ENCODE results near the gene RASSF7. TPM values are rescaled to one million over a fixed set of nuclear protein-coding genes. Genes with fewer than 3 reads are reported as not detected.
"Not testable (repeated sequence)": the region's sequence is repeated elsewhere in the genome, so short reads cannot be mapped to it uniquely, and the experiment has no call there.

RASSF7 gene
- total and polyA plus RNA-seq, 11 donors: 1.1 to 15.5 (median 5.7) TPM

DNA sequence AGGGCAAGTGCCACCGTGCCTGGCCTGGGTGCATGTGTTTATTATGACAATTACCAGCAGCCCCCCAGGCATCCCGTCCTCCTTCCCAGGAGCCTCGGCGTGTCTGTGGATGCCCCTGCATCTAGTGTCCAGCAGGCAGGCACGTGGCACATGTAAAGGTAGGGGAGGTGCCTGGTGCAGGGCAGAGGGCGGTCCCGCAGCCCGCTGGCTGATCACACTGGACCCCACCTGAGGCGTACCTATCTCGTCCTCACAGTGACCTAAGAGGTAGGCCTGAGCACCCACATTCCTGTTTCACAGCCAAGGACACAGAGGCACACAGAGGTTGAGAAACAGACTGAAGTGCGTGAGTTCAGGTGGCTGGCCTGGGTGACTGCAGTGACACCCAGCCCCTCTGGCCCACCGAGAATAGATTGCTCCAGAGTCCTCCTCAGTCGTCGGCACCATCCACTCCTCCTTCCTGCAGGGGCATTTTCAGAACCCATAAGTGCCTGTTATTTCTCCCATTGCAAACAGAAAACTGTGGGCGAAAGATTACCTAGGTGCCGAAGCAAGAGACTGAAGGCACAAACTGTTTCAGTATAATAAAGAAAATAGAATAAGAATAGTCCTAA, 12.5 kb downstream of the RASSF7 start:
- Histone ChIP-seq H3K4me1 (peaks cover 10 to 39% (median 34%) of the 10 kb centered on the region in 12 donors), H3K27ac (peak overlapping the region in 1 of 12 donors; percentile 44), H3K27me3 (peaks cover 0 to 6% (median 0%) of the 10 kb centered on the region in 9 donors), H3K4me3 (no peak overlapping the region), H3K9me3 (no peaks in the 10 kb centered on the region), H3K36me3 (no peaks in the 10 kb centered on the region)
- no peak for DNase-seq
- no peak for TF ChIP-seq POLR2A (IDR thresholded peaks at IDR 0.05)
- 88 to 95% (median 92%) methylated on average over 13 to 16 of the region's 16 CpGs for WGBS, 4 donors
- no peak for ATAC-seq
- intact Hi-C loops (cut with DNase I): no loop called here

DNA sequence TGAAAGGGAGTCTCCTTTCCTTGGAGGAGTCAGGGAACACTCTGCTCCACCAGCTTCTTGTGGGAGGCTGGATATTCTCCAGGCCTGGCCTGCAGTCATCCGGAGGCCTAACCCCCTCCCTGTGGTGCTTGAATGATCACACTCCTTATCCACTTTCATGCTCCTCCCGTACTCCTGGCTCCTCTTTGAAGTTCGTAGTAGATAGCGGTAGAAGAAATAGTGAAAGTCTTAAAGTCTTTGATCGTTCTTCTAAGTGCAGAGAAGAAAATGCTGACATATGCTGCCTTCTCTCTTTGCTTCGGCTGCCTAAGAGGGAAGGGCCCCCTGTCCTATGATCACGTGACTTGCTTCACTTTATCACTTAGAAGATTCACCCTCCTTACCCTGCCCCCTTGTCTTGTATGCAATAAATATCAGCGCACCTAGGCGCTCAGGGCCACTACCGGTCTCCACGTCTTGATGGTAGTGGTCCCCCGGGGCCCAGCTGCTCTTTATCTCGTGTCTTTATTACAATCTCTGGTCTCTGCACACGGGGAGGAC, 13.3 kb downstream of the RASSF7 start:
- H3K27me3 ChIP-seq; ATAC-seq; intact Hi-C loops (cut with DNase I); DNase-seq; H3K36me3 ChIP-seq; H3K9me3 ChIP-seq: not testable (repeated sequence)
- WGBS, 4 donors: 63 to 72% (median 69%) methylated on average over 12 to 14 of the region's 14 CpGs
- Histone ChIP-seq H3K4me3 (peak overlapping the region in 1 of 12 donors; percentile 68), H3K4me1 (peaks cover 10 to 44% (median 40%) of the 10 kb centered on the region in 12 donors), H3K27ac (peak overlapping the region in 1 of 12 donors; percentile 44)

DNA sequence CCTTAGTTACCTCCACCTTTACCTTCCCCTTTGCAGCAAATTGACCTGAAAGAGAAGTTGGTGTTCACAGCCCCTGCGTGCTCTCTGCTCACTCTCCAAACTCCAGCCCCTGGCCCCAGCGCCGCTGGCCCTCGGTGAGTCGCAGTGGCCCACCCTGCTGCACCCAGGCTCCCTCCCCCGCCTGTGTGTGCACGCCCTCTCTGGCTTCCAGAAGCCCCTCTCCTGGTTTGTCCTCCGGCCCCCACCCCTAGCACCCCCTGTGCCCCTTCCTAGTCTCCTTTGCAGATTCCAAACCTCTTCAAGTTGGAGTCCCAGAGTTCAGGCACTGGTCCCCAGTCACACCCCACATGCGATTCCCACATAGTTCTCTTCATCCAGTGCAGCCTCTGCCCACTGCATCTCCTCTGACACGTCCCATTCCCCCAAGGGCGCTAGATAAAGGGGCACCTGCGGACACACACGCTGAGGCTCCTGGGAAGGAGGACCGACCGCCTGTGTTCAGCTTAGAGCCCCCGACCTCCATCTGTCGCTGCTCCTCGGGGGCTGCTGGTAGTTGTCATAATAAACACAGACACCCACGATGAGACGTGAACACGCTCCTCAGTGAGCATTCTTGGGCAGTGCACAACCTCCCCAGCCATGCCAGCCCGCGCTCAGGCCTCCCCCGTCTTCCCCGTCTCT, 14.0 kb downstream of the RASSF7 start:
- Histone ChIP-seq H3K36me3 (no peaks in the 10 kb centered on the region), H3K4me3 (peak overlapping the region; percentile 67 to 84 (median 74)), H3K27me3 (peaks cover 0 to 6% (median 0%) of the 10 kb centered on the region in 9 donors), H3K4me1 (peaks cover 17 to 46% (median 40%) of the 10 kb centered on the region in 12 donors), H3K9me3 (no peaks in the 10 kb centered on the region), H3K27ac (peak overlapping the region in 3 of 12 donors; percentile 55 to 75 (median 66))
- TF ChIP-seq, protein P1, sequence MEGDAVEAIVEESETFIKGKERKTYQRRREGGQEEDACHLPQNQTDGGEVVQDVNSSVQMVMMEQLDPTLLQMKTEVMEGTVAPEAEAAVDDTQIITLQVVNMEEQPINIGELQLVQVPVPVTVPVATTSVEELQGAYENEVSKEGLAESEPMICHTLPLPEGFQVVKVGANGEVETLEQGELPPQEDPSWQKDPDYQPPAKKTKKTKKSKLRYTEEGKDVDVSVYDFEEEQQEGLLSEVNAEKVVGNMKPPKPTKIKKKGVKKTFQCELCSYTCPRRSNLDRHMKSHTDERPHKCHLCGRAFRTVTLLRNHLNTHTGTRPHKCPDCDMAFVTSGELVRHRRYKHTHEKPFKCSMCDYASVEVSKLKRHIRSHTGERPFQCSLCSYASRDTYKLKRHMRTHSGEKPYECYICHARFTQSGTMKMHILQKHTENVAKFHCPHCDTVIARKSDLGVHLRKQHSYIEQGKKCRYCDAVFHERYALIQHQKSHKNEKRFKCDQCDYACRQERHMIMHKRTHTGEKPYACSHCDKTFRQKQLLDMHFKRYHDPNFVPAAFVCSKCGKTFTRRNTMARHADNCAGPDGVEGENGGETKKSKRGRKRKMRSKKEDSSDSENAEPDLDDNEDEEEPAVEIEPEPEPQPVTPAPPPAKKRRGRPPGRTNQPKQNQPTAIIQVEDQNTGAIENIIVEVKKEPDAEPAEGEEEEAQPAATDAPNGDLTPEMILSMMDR (IDR thresholded peaks at IDR 0.05): no peak
- no peak for TF ChIP-seq POLR2A (IDR thresholded peaks at IDR 0.05)
- no peak for DNase-seq
- 30 to 45% (median 32%) methylated on average over 19 to 25 of the region's 25 CpGs for WGBS, 4 donors
- intact Hi-C loops (cut with DNase I): loop anchor here in 2 of 10 donors (5.0 kb wide), 2 partner anchors 38 to 43 kb away; partner anchors contain the start of gene IRF7 (in 1 of the 2)
- no peak for ATAC-seq

DNA sequence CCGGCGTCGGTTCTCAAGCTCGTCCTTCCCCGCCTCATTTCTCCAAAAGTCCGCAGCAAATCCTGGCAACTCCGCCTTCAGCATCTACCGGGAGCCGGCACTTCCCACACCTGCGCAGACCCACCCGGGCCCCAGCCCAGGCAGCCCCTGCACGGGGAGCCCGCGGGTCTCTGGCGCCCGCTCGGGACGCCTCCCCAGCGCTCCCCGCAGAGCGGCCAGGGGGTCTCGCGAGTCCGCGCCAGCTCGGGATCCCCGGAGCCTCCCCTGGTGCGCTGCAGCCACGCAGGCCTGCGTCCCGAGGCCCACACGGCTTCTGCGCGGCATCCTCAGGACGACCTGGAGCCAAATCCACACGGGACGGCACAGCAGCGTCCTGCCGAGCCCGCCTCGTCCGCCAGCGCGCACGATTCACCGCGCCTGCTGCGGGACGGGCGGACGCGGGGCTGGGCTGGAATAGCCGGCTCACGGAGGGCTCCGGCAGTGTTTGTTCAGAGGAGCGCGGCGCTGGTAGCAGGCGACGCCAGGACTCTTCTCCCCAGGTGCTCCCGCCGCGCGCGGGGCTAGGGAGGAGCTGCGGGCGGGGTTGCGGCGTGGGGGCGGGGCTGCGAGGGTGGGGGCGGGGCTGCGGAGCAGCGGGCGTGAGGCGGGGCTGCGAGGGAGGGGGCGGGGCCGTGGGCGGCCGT, 14.7 kb downstream of the RASSF7 start:
- H3K27ac ChIP-seq: peak overlapping the region in 9 of 12 donors; percentile 26 to 81 (median 60)

More for the DNA sequence above, 14.7 kb downstream of the RASSF7 start:
- 0 to 2% (median 1%) methylated on average over 18 to 81 of the region's 81 CpGs for WGBS, 4 donors
- Histone ChIP-seq H3K36me3 (no peaks in the 10 kb centered on the region), H3K4me1 (peaks cover 20 to 52% (median 45%) of the 10 kb centered on the region in 12 donors), H3K9me3 (no peaks in the 10 kb centered on the region), H3K27me3 (peaks cover 0 to 6% (median 0%) of the 10 kb centered on the region in 9 donors), H3K4me3 (peak overlapping the region; percentile 67 to 84 (median 74))
- peak in 1 of 2 donors; percentile 25 for TF ChIP-seq POLR2A (IDR thresholded peaks at IDR 0.05)
- TF ChIP-seq, protein P1 (IDR thresholded peaks at IDR 0.05): no peak
- DNase-seq (peak in 2 of 5 donors; percentile 78 to 80), ATAC-seq (peak in 2 of 4 donors; percentile 12 to 27)
- intact Hi-C loops (cut with DNase I): loop anchor here in 2 of 10 donors (5.0 kb wide), 2 partner anchors 37 to 42 kb away; partner anchors contain the start of gene IRF7 (in 1 of the 2)
